SJCRH30 (cell line): Measurements from ENCODE around the gene ZFYVE1. TPM values are rescaled to one million over a fixed set of nuclear protein-coding genes. Genes with fewer than 3 reads are reported as not detected.
"Not testable (repeated sequence)": the region's sequence is repeated elsewhere in the genome, so short reads cannot be mapped to it uniquely, and the experiment has no call there.

Source experiments
- DNase-seq, 2 experiments: peaks; one replicate each; pipeline ENCODE4 v3.0.0-alpha.2; 2015 to 2020
- H3K27ac ChIP-seq: fragments of 250-450 bp; sonication (Bioruptor Pico); 2 replicates; pipeline ENCODE4 v1.5.1; 2020; ENCODE audit warnings: mild to moderate bottlenecking, moderate library complexity
- H3K27me3 ChIP-seq: fragments of 250-450 bp; sonication (Bioruptor Pico); 2 replicates; pipeline ENCODE4 v1.5.1; 2020; ENCODE audit warnings: mild to moderate bottlenecking, moderate library complexity
- H3K36me3 ChIP-seq: fragments of 250-450 bp; sonication (Bioruptor Pico); 2 replicates; pipeline ENCODE4 v1.5.1; 2020; ENCODE audit warnings: mild to moderate bottlenecking, moderate library complexity
- H3K4me1 ChIP-seq: fragments of 250-450 bp; sonication (Bioruptor Pico); 2 replicates; pipeline ENCODE4 v1.5.1; 2020; ENCODE audit warnings: mild to moderate bottlenecking, moderate library complexity
- H3K4me3 ChIP-seq: fragments of 250-450 bp; sonication (Bioruptor Pico); 2 replicates; pipeline ENCODE4 v1.5.1; 2020; ENCODE audit warnings: mild to moderate bottlenecking, moderate library complexity
- H3K9me3 ChIP-seq: fragments of 250-450 bp; sonication (Bioruptor Pico); replicated peaks from 2 replicates; pipeline ENCODE4 v1.5.1; 2020; ENCODE audit warnings: mild to moderate bottlenecking, moderate library complexity
- total RNA-seq: library from RNA; depleted of rRNA; stranded (reverse); fragments of >200 nt; shearing (Covaris generic); gene quantifications from 2 replicates; pipeline ENCODE4 v1.2.3, GENCODE V29; 2014

The ZFYVE1 gene
- total RNA-seq, 1 experiment from 2014 or later: 7.8 TPM

GRCh38 chr14:72980863-72981262, 46.0 kb downstream of the ZFYVE1 start:
- H3K36me3 ChIP-seq: peaks cover 2% of the 10 kb centered on the region; the same call in 1 of the 2 replicates
- H3K27ac ChIP-seq: no peak overlapping the region
- no peaks in the 10 kb centered on the region for H3K9me3 ChIP-seq
- no peaks in the 10 kb centered on the region for H3K4me1 ChIP-seq
- DNase-seq: no peak
- no peak overlapping the region for H3K4me3 ChIP-seq
- no peaks in the 10 kb centered on the region for H3K27me3 ChIP-seq

GRCh38 chr14:72978856-72979255, 48.0 kb downstream of the ZFYVE1 start:
- Histone ChIP-seq H3K4me3 (no peak overlapping the region), H3K27me3 (no peaks in the 10 kb centered on the region), H3K4me1 (no peaks in the 10 kb centered on the region), H3K36me3 (peaks cover 2% of the 10 kb centered on the region; the same call in 1 of the 2 replicates), H3K9me3 (no peaks in the 10 kb centered on the region), H3K27ac (no peak overlapping the region)
- DNase-seq: no peak

- no peaks in the 10 kb centered on the region for H3K9me3 ChIP-seq
- H3K4me1 ChIP-seq: no peaks in the 10 kb centered on the region
- H3K27me3 ChIP-seq: no peaks in the 10 kb centered on the region
- DNase-seq: peak in 1 of 2 experiments; percentile 13
- no peak overlapping the region for H3K4me3 ChIP-seq
- no peak overlapping the region for H3K27ac ChIP-seq
- H3K36me3 ChIP-seq: no peaks in the 10 kb centered on the region; the same call in 1 of the 2 replicates
Observed at GRCh38 chr14:72975770-72976169, 51.1 kb downstream of the ZFYVE1 start.

GRCh38 chr14:72974661-72975060, 52.2 kb downstream of the ZFYVE1 start:
- H3K27me3 ChIP-seq: no peaks in the 10 kb centered on the region
- no peaks in the 10 kb centered on the region for H3K4me1 ChIP-seq
- no peak overlapping the region for H3K4me3 ChIP-seq
- DNase-seq: no peak
- H3K36me3 ChIP-seq: no peaks in the 10 kb centered on the region; the same call in 1 of the 2 replicates
- no peaks in the 10 kb centered on the region for H3K9me3 ChIP-seq
- no peak overlapping the region for H3K27ac ChIP-seq

GRCh38 chr14:72970824-72971434, 56.0 kb downstream of the ZFYVE1 start:
- no peak for DNase-seq
- Histone ChIP-seq H3K27me3 (no peaks in the 10 kb centered on the region), H3K4me3 (no peak overlapping the region), H3K4me1 (no peaks in the 10 kb centered on the region), H3K9me3 (no peaks in the 10 kb centered on the region), H3K36me3 (no peaks in the 10 kb centered on the region), H3K27ac (no peak overlapping the region)

- no peaks in the 10 kb centered on the region for H3K4me1 ChIP-seq
- no peaks in the 10 kb centered on the region for H3K27me3 ChIP-seq
- no peak overlapping the region for H3K4me3 ChIP-seq
- no peaks in the 10 kb centered on the region for H3K9me3 ChIP-seq
- no peaks in the 10 kb centered on the region for H3K36me3 ChIP-seq
- no peak overlapping the region for H3K27ac ChIP-seq
- no peak for DNase-seq
Observed at GRCh38 chr14:72970058-72970630, 56.8 kb downstream of the ZFYVE1 start.

- no peak for DNase-seq
- H3K27ac ChIP-seq: no peak overlapping the region
- no peaks in the 10 kb centered on the region for H3K9me3 ChIP-seq
- no peaks in the 10 kb centered on the region for H3K36me3 ChIP-seq
- no peaks in the 10 kb centered on the region for H3K4me1 ChIP-seq
- H3K4me3 ChIP-seq: no peak overlapping the region
- H3K27me3 ChIP-seq: no peaks in the 10 kb centered on the region
Observed at GRCh38 chr14:72968316-72968715, 58.6 kb downstream of the ZFYVE1 start.

GRCh38 chr14:72966038-72966437, 60.9 kb downstream of the ZFYVE1 start:
- Histone ChIP-seq H3K4me3 (no peak overlapping the region), H3K27me3 (no peaks in the 10 kb centered on the region), H3K27ac (no peak overlapping the region), H3K9me3 (no peaks in the 10 kb centered on the region), H3K4me1 (peaks cover 6% of the 10 kb centered on the region; the same call in 1 of the 2 replicates), H3K36me3 (no peaks in the 10 kb centered on the region)
- no peak for DNase-seq

- H3K27me3 ChIP-seq: no peaks in the 10 kb centered on the region
- no peak for DNase-seq
- no peaks in the 10 kb centered on the region for H3K36me3 ChIP-seq
Observed at GRCh38 chr14:72965249-72965648, 61.7 kb downstream of the ZFYVE1 start.

GRCh38 chr14:72962829-72963312, 64.0 kb downstream of the ZFYVE1 start:
- Histone ChIP-seq H3K27me3 (no peaks in the 10 kb centered on the region), H3K4me1 (peaks cover 6% of the 10 kb centered on the region; the same call in 1 of the 2 replicates), H3K9me3 (no peaks in the 10 kb centered on the region), H3K4me3 (no peak overlapping the region), H3K27ac (no peak overlapping the region), H3K36me3 (no peaks in the 10 kb centered on the region; the same call in 1 of the 2 replicates)
- peak; percentile 57 to 66 for DNase-seq

More at GRCh38 chr14:72965249-72965648, 61.7 kb downstream of the ZFYVE1 start:
- Histone ChIP-seq H3K4me1 (peaks cover 6% of the 10 kb centered on the region; the same call in 1 of the 2 replicates), H3K27ac (no peak overlapping the region), H3K4me3 (no peak overlapping the region), H3K9me3 (no peaks in the 10 kb centered on the region)

- not testable (repeated sequence) for H3K27me3 ChIP-seq, H3K9me3 ChIP-seq, H3K36me3 ChIP-seq, H3K4me1 ChIP-seq
- Histone ChIP-seq H3K4me3 (peak overlapping the region; percentile 11; the same call in 1 of the 2 replicates), H3K27ac (peak overlapping the region; percentile 12; the same call in 1 of the 2 replicates)
- peak; percentile 81 to 84 for DNase-seq
Observed at GRCh38 chr14:72962336-72962754, 64.6 kb downstream of the ZFYVE1 start.

GRCh38 chr14:72961579-72962335, 65.1 kb downstream of the ZFYVE1 start:
- no peaks in the 10 kb centered on the region; the same call in 1 of the 2 replicates for H3K36me3 ChIP-seq
- H3K4me3 ChIP-seq: no peak overlapping the region
- DNase-seq: peak; percentile 34 to 50
- peaks cover 6% of the 10 kb centered on the region; the same call in 1 of the 2 replicates for H3K4me1 ChIP-seq
- no peaks in the 10 kb centered on the region for H3K27me3 ChIP-seq
- H3K9me3 ChIP-seq: no peaks in the 10 kb centered on the region
- H3K27ac ChIP-seq: peak overlapping the region; percentile 12; the same call in 1 of the 2 replicates

GRCh38 chr14:72961016-72961415, 65.9 kb downstream of the ZFYVE1 start:
- H3K9me3 ChIP-seq, H3K27me3 ChIP-seq, H3K4me1 ChIP-seq, DNase-seq, H3K4me3 ChIP-seq, H3K36me3 ChIP-seq, H3K27ac ChIP-seq: not testable (repeated sequence)

GRCh38 chr14:72958548-72958947, 68.4 kb downstream of the ZFYVE1 start:
- DNase-seq: no peak
- peaks cover 3% of the 10 kb centered on the region for H3K36me3 ChIP-seq

GRCh38 chr14:72957213-72957612, 69.7 kb downstream of the ZFYVE1 start:
- Histone ChIP-seq H3K36me3 (peaks cover 3% of the 10 kb centered on the region), H3K27me3 (no peaks in the 10 kb centered on the region), H3K4me1 (peaks cover 6% of the 10 kb centered on the region; the same call in 1 of the 2 replicates), H3K27ac (no peak overlapping the region), H3K4me3 (no peak overlapping the region), H3K9me3 (no peaks in the 10 kb centered on the region)
- DNase-seq: no peak

More at GRCh38 chr14:72958548-72958947, 68.4 kb downstream of the ZFYVE1 start:
- Histone ChIP-seq H3K4me3 (no peak overlapping the region), H3K9me3 (no peaks in the 10 kb centered on the region), H3K27ac (no peak overlapping the region), H3K4me1 (peaks cover 6% of the 10 kb centered on the region; the same call in 1 of the 2 replicates), H3K27me3 (no peaks in the 10 kb centered on the region)
